GM23338 (cell line): ENCODE results near the gene CDK17. TPM values are rescaled to one million over a fixed set of nuclear protein-coding genes. Genes with fewer than 3 reads are reported as not detected.

Experiments
- ATAC-seq: fragments of 200-7000 bp; cut with Tn5 transposase; 3 replicates; pipeline ENCODE4 v1.9.1; 2020
- DNase-seq: peaks from one replicate; pipeline ENCODE4 v3.0.0-alpha.2; 2015; ENCODE audit warnings: low spot score
- H2AFZ ChIP-seq: fragments of 200-600 bp; sonication (generic); 2 replicates; pipeline ENCODE4 v1.8.0; 2016; ENCODE audit warnings: antibody characterized with exemption, mild to moderate bottlenecking, moderate library complexity
- H3F3A ChIP-seq: fragments of 200-600 bp; sonication (generic); replicated peaks from 2 replicates; pipeline ENCODE4 v1.8.0; 2017; ENCODE audit warnings: antibody characterized with exemption, mixed run types, low read depth
- H3K27ac ChIP-seq: fragments of 200-600 bp; sonication (generic); 2 replicates; pipeline ENCODE4 v1.6.1; 2016; ENCODE audit warnings: low read depth
- H3K27me3 ChIP-seq: fragments of 200-600 bp; sonication (generic); 2 replicates; pipeline ENCODE4 v1.8.0; 2016; ENCODE audit warnings: mild to moderate bottlenecking, mixed run types, moderate library complexity; ENCODE audit not compliant: insufficient read depth
- H3K36me3 ChIP-seq: fragments of 200-600 bp; sonication (generic); 2 replicates; pipeline ENCODE4 v1.8.0; 2016; ENCODE audit warnings: mild to moderate bottlenecking; ENCODE audit not compliant: insufficient read depth
- H3K4me1 ChIP-seq: fragments of 200-600 bp; sonication (generic); 2 replicates; pipeline ENCODE4 v1.8.0; 2016; ENCODE audit warnings: mild to moderate bottlenecking, moderate library complexity; ENCODE audit not compliant: insufficient read depth
- H3K4me2 ChIP-seq: fragments of 200-600 bp; sonication (generic); 2 replicates; pipeline ENCODE4 v1.7.1; 2017; ENCODE audit warnings: mixed run types
- H3K4me3 ChIP-seq: fragments of 200-600 bp; sonication (generic); 2 replicates; pipeline ENCODE4 v1.6.1; 2016; ENCODE audit warnings: mixed run types
- H3K79me2 ChIP-seq: fragments of 200-600 bp; sonication (generic); replicated peaks from 2 replicates; pipeline ENCODE4 v1.8.0; 2017; ENCODE audit warnings: mild to moderate bottlenecking; ENCODE audit not compliant: insufficient read depth
- H3K9me2 ChIP-seq: fragments of 200-600 bp; sonication (generic); 2 replicates; pipeline ENCODE4 v1.8.0; 2017; ENCODE audit not compliant: insufficient read depth
- H4K20me1 ChIP-seq: fragments of 200-600 bp; sonication (generic); replicated peaks from 2 replicates; pipeline ENCODE4 v1.8.0; 2017; ENCODE audit warnings: mild to moderate bottlenecking; ENCODE audit not compliant: insufficient read depth
- H3K27ac Mint-ChIP-seq: 2 replicates; pipeline ENCODE4 v1.8.0; 2020; ENCODE audit warnings: inconsistent platforms, mild to moderate bottlenecking, moderate library complexity, mixed read lengths
- H3K27me3 Mint-ChIP-seq: 3 replicates; pipeline ENCODE4 v1.8.0; 2022; ENCODE audit warnings: low read depth, mild to moderate bottlenecking, moderate library complexity, mixed read lengths, inconsistent platforms; ENCODE audit not compliant: insufficient read depth, poor library complexity
- H3K36me3 Mint-ChIP-seq: 3 replicates; pipeline ENCODE4 v1.8.0; 2021; ENCODE audit warnings: low read depth, mild to moderate bottlenecking, inconsistent platforms, moderate library complexity, mixed read lengths
- H3K4me1 Mint-ChIP-seq: 3 replicates; pipeline ENCODE4 v1.8.0; 2020; ENCODE audit warnings: mild to moderate bottlenecking, inconsistent platforms, mixed read lengths
- H3K4me3 Mint-ChIP-seq: 3 replicates; pipeline ENCODE4 v1.8.0; 2021; ENCODE audit warnings: moderate library complexity, mild to moderate bottlenecking, inconsistent platforms, mixed read lengths
- H3K9me3 Mint-ChIP-seq: 3 replicates; pipeline ENCODE4 v1.8.0; 2020; ENCODE audit warnings: moderate library complexity, mild to moderate bottlenecking, inconsistent platforms, mixed read lengths
- CREB1 ChIP-seq: fragments of 250-450 bp; sonication (Bioruptor Pico); IDR thresholded peaks from 2 replicates; pipeline ENCODE4 v1.5.0; 2020; ENCODE audit warnings: low read depth, mild to moderate bottlenecking, moderate library complexity
- CTCF ChIP-seq, 2 experiments: fragments of 200-600 bp in 1 of 2; sonication (generic) in 1 of 2; conservative IDR thresholded peaks; 2 replicates each; pipeline versions ENCODE4 v1.5.1 to v1.6.1; 2016 to 2017; ENCODE audit warnings: antibody characterized with exemption in 2 of 2, low read depth in 2 of 2, mild to moderate bottlenecking in 2 of 2, moderate library complexity in 1 of 2
- NANOG ChIP-seq: IDR thresholded peaks from 2 replicates; pipeline ENCODE4 v1.6.1; 2016; ENCODE audit warnings: antibody characterized with exemption, borderline replicate concordance
- REST ChIP-seq: IDR thresholded peaks from one replicate; pipeline ENCODE4 v1.6.1; 2018; ENCODE audit warnings: antibody characterized with exemption; ENCODE audit not compliant: unreplicated experiment
- ZNF114 ChIP-seq: fragments of 250-450 bp; sonication (Bioruptor Pico); IDR thresholded peaks from 2 replicates; pipeline ENCODE4 v1.5.0; 2020; ENCODE audit warnings: mild to moderate bottlenecking, moderate library complexity
- ZNF462 ChIP-seq: fragments of 250-450 bp; sonication (Bioruptor Pico); IDR thresholded peaks from 2 replicates; pipeline ENCODE4 v1.5.0; 2020; ENCODE audit warnings: mild to moderate bottlenecking, moderate library complexity
- polyA plus RNA-seq: library from polyadenylated mRNA; unstranded; fragments of >200 nt; fragmentation: Nextera tagmentation; extraction: Ambion mirVana; gene quantifications from 2 replicates; pipeline ENCODE4 v1.2.1, GENCODE V29; 2016
- total RNA-seq: library from RNA; depleted of rRNA; stranded (reverse); fragments of >200 nt; shearing (Covaris generic); gene quantifications from 2 replicates; pipeline ENCODE4 v1.2.3, GENCODE V29; 2014

Gene CDK17
- total and polyA plus RNA-seq, 2 experiments from 2014 or later, result 7.6 to 34.2 TPM

GRCh38 chr12:96371790-96372699 is 28.2 kb downstream of the CDK17 start:
- Histone ChIP-seq H3F3A (no peaks in the 10 kb centered on the region), H2AFZ (no peak overlapping the region), H3K36me3 (no peaks in the 10 kb centered on the region), H3K4me3 (no peak overlapping the region), H3K27ac (no peak overlapping the region), H3K4me2 (peak overlapping the region; percentile 3), H3K4me1 (peaks cover 25% of the 10 kb centered on the region), H3K27me3 (no peaks in the 10 kb centered on the region), H3K9me2 (no peaks in the 10 kb centered on the region), H4K20me1 (no peaks in the 10 kb centered on the region; the same call in 1 of the 2 replicates), H3K79me2 (peaks cover 87% of the 10 kb centered on the region)
- DNase-seq, result peak; percentile 18
- no peaks in the 10 kb centered on the region for H3K9me3 Mint-ChIP-seq
- no peaks in the 10 kb centered on the region for H3K36me3 Mint-ChIP-seq
- no peak for ATAC-seq
- no peak for TF ChIP-seq NANOG
- TF ChIP-seq CREB1 (CRISPR knock-in tag), result no peak
- no peak for TF ChIP-seq ZNF114
- TF ChIP-seq CTCF (conservative IDR thresholded peaks at IDR 0.05; ENCODE audit: low read depth in 2 of 2), result no peak
- TF ChIP-seq ZNF462 (CRISPR knock-in tag), result no peak
- TF ChIP-seq REST, result no peak
- H3K4me3 Mint-ChIP-seq, result no peak overlapping the region
- peak overlapping the region; percentile 61; the same call in 1 of the 2 replicates for H3K27ac Mint-ChIP-seq
- peaks cover 2% of the 10 kb centered on the region for H3K27me3 Mint-ChIP-seq
- peaks cover 35% of the 10 kb centered on the region for H3K4me1 Mint-ChIP-seq
